Middle frontal gyrus (tissue), 1 donor: ENCODE results near the gene CTNNBL1.

ENCODE experiments used
- DNase-seq: peaks from one replicate; pipeline ENCODE4 v3.0.0-alpha.2; 2015; ENCODE audit warnings: low spot score; ENCODE audit errors: extremely low spot score

CTNNBL1 gene

DNA sequence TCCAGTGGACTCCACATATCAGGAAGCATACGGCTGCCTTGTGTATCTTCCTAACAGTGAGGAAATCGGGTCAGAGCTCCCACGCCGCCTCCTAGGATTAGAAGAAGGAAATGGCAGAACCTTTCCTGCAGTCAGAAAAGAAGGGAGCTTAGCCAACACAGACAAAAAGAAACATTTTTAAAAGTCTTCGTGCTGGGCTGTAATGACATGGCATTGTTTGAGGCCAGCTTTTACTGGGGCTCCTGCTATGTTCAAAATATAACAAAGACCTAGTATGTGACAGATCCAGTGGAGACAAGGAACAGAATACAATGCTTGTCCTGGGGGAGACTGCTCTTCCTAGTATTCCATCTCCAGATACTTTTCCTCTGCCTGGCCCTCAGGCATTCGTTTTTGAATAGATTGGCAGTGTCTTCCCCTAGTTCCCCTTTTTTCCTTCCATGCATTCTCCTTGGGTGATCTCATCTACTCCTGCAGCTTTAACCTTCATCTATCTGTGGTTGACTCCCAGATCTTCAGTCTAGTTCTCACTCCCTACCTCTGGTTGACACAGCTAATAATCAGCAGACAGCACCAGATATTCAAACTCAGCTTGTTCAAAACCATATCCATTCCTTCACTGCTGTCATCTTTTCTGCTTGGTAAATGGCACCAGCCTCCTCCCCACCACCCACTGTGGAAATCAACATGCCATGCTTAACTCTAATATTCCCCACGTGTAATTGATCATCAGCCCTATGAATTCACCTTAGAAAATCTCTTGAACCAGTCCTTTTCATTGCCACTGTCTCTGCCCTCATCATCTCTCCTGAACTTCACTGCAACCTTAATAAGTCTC lies 114.6 kb downstream of the CTNNBL1 start:
- DNase-seq: no peak

DNA sequence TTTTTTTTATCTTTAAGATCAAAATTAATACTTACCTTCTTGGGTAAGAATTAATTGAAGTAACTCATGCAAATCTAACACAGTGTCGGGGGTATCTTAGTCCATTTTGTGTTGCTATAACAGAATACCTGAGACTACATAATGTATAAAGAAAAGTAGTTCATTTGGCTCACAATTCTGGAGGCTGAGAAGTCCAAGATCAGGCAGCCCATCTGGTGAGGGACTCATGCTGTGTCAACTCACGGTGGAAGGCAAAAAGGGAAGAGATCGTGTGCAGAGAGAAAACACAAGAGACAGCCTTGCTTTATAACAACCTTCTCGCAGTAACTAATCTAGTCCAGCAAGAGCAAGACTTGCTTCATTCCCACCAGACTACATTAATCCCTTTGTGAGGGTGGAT lies 116.2 kb downstream of the CTNNBL1 start:
- DNase-seq: no peak

- DNase-seq: no peak
Measured at GRCh38 chr20:37816003-37816402, 122.2 kb downstream of the CTNNBL1 start.

- DNase-seq: no peak
Measured at GRCh38 chr20:37816726-37817125, 122.9 kb downstream of the CTNNBL1 start.

- no peak for DNase-seq
Measured at GRCh38 chr20:37821696-37822095, 127.9 kb downstream of the CTNNBL1 start.

GRCh38 chr20:37822141-37822601 lies 128.3 kb downstream of the CTNNBL1 start:
- DNase-seq: no peak

DNA sequence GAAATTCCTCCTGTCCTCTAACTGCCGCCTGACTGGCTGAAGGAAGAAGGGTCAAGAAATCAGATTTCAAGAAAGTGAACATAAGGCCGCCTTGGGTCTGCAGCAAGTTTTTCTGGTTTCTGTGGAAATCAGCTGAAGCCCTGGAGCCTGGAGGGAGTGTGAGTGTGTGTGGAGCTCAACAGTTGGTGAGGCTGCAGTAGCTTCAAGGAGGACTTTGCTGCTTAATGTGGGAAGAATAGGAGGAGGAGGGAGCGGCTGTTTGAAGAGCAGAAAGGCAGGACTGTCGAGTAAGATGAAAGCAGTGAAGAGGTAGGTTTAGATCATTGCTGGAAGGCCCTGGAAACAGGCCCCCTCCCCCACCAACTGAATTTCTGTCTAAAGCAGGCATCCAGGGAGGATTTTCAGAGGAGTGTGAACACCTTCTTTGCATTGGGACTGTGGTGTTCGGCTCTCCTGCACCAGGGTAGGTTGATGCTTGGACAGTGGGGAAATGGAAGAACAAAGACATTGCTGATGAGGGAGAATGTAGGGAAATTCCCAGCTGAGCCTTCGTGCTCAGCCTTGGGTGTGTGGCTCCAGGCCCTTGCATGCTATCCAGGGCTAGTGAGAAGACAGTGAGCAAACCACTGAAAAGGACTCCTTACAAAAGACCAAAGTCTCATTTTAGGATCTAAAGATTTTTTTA lies 129.6 kb downstream of the CTNNBL1 start:
- DNase-seq: no peak

DNA sequence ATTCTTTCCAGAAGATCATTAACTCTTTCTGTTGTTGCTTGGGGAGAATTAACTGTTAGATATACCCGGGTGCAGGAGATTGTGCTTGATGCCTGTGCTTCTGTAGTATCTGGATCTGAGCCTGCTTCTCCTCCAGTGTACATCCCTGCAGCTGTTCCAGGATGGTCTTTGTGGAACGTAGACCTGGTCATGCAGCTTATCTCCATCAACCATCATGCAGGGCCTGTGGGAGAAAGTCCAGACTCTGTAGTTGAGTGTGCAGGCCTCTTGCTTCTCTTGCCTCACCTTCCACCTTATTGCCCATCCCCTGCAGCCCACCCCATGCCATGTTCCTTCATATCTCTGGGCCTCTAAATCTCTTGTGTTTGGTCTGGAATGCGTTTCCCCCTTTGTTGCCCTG lies 133.8 kb downstream of the CTNNBL1 start:
- no peak for DNase-seq

- DNase-seq: no peak
Measured at GRCh38 chr20:37828684-37829083, 134.9 kb downstream of the CTNNBL1 start.

DNA sequence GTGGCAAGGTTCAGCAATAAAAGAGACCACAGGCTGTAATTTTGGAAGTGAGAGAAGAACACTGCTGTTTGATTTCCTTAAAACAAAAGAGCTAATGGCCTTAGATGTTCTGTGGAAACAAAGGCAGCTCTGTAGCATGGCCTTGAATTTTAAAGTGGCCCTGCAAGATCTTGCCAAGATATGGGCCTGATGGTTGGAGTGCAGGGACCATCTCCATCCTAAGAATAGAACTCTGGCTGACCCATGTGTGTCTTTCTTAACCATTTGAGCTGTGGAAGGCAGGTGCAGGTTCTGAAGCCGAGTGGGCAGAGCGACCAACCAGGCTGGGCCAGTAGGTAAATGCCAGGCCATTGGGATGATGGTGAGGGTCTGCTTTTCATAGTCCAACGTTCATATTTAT lies 135.3 kb downstream of the CTNNBL1 start:
- no peak for DNase-seq

- DNase-seq: no peak
Measured at GRCh38 chr20:37833221-37833896, 139.5 kb downstream of the CTNNBL1 start.

DNA sequence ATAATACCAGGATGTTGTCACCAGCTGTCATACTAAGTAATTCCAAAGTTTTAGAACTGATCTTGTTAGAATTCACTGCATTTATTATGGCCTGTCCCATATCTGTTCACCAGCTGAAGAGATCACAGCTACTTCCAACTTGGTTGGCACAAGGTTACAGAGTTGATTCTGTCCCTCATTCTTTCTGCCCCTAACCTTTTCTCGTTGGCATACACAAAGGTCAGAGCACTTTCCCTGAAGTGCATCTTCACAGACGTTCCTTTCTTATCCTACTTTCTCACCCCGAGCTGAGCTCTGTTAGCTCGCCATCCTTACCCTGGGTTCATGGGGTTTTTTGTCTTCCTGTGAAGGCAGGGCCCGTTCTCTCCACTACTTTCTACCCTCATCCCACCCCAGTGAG lies 143.1 kb downstream of the CTNNBL1 start:
- DNase-seq: no peak

- no peak for DNase-seq
Measured at GRCh38 chr20:37837924-37838323, 144.1 kb downstream of the CTNNBL1 start.

- DNase-seq: no peak
Measured at GRCh38 chr20:37838769-37839431, 145.1 kb downstream of the CTNNBL1 start.

- DNase-seq: no peak
Measured at GRCh38 chr20:37839432-37839827, 145.6 kb downstream of the CTNNBL1 start.

DNA sequence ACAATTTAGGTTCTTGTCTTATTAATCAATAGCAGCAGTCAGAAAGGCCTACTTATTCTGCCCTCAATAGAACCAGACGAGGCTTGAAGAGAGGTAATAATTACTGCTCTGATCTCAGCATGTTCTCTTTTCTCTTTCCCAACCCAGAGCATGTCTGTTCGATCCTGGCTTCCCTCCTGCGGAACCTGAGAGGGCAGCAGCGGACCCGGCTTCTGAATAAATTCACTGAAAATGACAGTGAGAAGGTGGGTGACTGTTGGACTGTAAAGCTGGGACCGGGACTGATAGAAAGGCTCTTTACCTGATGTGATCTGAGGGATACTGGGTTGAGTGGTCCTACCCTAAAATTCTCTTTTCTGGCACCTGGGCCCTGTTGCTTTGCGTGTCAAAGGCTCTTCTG lies 146.1 kb downstream of the CTNNBL1 start:
- DNase-seq: no peak

DNA sequence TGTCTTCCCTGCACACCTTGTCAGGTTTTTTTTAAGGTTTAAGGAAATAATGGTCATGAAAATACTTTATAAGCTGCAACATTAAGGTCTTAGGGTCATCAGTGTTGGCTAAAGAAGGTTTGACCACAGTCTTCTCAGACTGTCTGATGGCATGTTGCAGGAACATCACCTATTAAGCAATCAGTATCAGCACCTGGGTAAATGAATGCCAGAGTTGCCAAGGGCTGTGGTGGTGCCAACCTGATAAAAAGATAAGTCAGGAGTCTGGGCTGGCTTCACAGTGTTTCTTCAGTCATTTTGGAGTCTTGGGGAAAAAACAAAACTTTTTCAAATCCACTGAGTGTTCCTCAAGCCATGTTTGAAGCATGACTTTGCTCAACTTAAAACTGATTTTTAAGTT lies 147.6 kb downstream of the CTNNBL1 start:
- no peak for DNase-seq

DNA sequence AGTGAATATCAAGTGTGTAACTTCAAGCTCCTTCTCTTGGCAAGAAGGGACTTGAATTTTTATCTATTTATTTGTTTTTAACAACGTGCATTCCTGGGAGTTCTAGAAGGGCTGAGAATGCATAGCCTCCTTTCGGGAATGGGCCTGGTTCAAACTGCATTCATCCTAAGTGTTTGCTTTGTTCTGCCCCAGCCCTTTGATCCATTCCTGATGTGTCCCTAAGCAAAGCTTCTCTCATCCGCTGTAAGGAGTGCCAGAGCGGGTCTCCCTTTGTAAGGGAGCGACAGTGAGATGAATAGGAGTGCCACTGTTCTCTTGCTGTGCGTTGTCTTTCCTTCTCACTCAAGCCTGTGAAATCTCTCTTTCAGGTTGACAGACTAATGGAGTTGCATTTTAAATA lies 148.1 kb downstream of the CTNNBL1 start:
- no peak for DNase-seq

DNA sequence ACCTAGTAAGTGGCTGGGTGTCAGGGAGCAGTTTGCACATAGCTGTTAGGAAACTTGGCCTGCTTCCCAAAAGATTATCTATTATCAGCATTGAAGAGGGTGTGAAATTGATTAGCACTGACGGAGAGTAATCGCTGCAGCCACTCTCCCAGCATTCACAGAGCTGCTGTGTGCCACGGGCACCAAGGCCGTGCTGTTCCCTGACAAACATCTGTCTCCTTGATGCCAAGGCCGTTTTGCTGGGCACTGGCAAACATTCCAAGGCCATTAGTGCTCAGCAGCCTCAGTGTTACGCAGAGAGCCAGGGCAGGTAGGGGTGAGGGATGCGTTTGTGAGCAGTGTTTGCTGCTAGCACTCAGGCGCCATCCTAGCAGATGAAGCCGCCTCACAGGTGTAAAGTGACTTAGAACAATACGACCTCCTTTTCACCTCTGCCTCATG lies 151.4 kb downstream of the CTNNBL1 start:
- no peak for DNase-seq

DNA sequence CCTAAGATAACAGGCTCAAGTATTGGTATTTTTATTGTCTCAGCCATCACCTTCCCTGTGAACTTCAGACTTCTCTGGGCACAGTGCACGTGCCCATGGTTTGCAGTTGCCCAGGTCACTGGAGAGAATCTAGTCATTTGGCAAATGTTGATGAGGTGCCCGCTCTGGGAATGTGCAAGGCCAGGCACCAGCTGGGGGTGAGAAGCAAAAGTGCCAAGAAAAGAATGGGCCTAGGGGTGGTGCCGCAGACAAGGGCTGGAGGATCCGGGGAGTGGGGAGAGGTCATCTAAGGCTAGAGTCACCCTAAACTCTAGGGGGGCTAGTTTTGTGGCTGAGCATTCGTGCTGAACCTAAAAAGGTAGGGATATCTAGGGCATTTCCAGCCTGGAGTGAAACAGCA lies 152.0 kb downstream of the CTNNBL1 start:
- DNase-seq: no peak

DNA sequence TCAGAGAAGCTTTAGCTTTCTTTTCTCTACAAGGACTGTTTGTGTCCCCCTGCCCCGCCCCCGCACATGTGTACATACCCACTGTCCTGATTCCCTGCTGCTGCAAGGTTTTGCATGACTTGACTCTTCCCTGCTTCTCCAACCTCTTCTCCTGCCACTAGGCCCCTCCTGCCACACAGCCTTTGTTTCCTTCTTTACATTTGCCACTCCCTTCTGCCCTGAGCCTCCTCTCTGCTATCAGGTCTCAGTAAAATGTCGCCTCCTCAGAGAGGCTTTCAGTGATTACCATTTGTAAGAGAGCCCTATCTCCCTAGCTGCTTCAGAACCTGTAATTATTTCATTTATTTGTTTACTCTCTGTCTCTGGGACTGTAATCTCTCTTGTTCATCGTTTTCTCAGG lies 152.7 kb downstream of the CTNNBL1 start:
- no peak for DNase-seq

GRCh38 chr20:37848706-37849105 lies 154.9 kb downstream of the CTNNBL1 start:
- DNase-seq: no peak
